HL-60 (cell line): ENCODE measurements around the gene FNDC1.

Experiments
- POLR2AphosphoS5 ChIP-seq: IDR thresholded peaks from 2 replicates; pipeline ENCODE4 v1.6.1; 2012; ENCODE audit warnings: low read depth
- TF ChIP-seq, protein P1 (sequence below): IDR thresholded peaks from one replicate; pipeline ENCODE4 v1.5.1; 2011; ENCODE audit warnings: low read length, control low read depth, inconsistent platforms; ENCODE audit not compliant: insufficient read depth
- TF ChIP-seq, protein P2 (sequence below): IDR thresholded peaks from 2 replicates; pipeline ENCODE4 v1.6.1; 2012; ENCODE audit warnings: low read depth; ENCODE audit not compliant: insufficient replicate concordance

DNA sequence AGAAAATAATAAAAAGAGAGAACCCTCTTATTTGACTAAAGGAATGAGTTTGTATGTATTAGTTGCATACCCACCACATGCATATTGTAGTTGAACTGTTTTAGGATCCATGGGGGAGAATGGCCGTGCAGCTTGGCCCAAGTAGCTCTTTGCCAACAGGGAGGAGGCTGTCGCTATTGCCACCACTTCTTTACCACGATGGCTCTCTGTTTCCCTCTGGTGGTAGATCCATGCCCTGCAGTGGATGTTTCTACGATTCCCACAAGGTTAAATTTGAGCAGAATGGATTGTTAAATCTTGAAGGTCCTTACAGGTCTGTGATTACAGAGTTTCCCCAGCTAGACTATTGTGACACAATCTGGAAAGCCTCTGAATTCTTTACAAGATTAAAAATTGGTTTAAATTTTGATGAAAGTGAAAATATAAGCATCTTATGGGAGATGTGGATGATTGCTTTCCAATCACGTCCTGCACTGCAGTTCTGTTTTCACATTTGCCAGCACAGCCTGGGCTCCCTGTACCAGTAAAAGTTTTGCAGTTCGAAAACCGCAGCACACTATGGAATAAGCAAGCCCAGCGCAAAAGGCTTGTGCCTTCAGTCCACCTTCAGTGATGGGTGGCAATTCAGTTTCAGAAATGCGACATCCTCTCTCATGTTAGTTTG, 34.4 kb upstream of the FNDC1 start:
- TF ChIP-seq, protein P1, sequence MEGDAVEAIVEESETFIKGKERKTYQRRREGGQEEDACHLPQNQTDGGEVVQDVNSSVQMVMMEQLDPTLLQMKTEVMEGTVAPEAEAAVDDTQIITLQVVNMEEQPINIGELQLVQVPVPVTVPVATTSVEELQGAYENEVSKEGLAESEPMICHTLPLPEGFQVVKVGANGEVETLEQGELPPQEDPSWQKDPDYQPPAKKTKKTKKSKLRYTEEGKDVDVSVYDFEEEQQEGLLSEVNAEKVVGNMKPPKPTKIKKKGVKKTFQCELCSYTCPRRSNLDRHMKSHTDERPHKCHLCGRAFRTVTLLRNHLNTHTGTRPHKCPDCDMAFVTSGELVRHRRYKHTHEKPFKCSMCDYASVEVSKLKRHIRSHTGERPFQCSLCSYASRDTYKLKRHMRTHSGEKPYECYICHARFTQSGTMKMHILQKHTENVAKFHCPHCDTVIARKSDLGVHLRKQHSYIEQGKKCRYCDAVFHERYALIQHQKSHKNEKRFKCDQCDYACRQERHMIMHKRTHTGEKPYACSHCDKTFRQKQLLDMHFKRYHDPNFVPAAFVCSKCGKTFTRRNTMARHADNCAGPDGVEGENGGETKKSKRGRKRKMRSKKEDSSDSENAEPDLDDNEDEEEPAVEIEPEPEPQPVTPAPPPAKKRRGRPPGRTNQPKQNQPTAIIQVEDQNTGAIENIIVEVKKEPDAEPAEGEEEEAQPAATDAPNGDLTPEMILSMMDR: peak; percentile 99
- TF ChIP-seq POLR2AphosphoS5: no peak
- TF ChIP-seq, protein P2, sequence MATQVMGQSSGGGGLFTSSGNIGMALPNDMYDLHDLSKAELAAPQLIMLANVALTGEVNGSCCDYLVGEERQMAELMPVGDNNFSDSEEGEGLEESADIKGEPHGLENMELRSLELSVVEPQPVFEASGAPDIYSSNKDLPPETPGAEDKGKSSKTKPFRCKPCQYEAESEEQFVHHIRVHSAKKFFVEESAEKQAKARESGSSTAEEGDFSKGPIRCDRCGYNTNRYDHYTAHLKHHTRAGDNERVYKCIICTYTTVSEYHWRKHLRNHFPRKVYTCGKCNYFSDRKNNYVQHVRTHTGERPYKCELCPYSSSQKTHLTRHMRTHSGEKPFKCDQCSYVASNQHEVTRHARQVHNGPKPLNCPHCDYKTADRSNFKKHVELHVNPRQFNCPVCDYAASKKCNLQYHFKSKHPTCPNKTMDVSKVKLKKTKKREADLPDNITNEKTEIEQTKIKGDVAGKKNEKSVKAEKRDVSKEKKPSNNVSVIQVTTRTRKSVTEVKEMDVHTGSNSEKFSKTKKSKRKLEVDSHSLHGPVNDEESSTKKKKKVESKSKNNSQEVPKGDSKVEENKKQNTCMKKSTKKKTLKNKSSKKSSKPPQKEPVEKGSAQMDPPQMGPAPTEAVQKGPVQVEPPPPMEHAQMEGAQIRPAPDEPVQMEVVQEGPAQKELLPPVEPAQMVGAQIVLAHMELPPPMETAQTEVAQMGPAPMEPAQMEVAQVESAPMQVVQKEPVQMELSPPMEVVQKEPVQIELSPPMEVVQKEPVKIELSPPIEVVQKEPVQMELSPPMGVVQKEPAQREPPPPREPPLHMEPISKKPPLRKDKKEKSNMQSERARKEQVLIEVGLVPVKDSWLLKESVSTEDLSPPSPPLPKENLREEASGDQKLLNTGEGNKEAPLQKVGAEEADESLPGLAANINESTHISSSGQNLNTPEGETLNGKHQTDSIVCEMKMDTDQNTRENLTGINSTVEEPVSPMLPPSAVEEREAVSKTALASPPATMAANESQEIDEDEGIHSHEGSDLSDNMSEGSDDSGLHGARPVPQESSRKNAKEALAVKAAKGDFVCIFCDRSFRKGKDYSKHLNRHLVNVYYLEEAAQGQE: no peak
